Ovary (tissue), 9 donors: ENCODE results near the gene TRMT1. TPM values are rescaled to one million over a fixed set of nuclear protein-coding genes. Genes with fewer than 3 reads are reported as not detected.

Experiments
- DNase-seq, 5 donors: peaks; one replicate each; pipeline ENCODE4 v3.0.0-alpha.2; 2019 to 2020
- H3K27ac ChIP-seq, 2 donors: fragments of 200-600 bp; one replicate each; pipeline versions ENCODE4 v1.5.1 to v1.8.0; 2019 to 2022
- H3K27me3 ChIP-seq: fragments of 200-600 bp; one replicate; pipeline ENCODE4 v1.8.0; 2022
- H3K36me3 ChIP-seq: fragments of 200-600 bp; sonication (generic); one replicate; pipeline ENCODE4 v1.5.1; 2019
- H3K4me1 ChIP-seq: one replicate; pipeline ENCODE4 v1.8.1; 2013; ENCODE audit warnings: mild to moderate bottlenecking, moderate library complexity; ENCODE audit not compliant: insufficient read depth
- H3K4me3 ChIP-seq: fragments of 200-600 bp; sonication (generic); one replicate; pipeline ENCODE4 v1.5.1; 2017
- H3K9me3 ChIP-seq, 2 donors: fragments of 200-600 bp in 1 of 2; sonication (generic) in 1 of 2; one replicate each; pipeline versions ENCODE4 v1.5.1 to v1.8.1; 2013 to 2019; ENCODE audit warnings: mild to moderate bottlenecking in 1 of 2, moderate library complexity in 1 of 2
- EP300 ChIP-seq: sonication (generic); formaldehyde crosslinking; IDR thresholded peaks from one replicate; pipeline ENCODE4 v1.6.1; 2017; ENCODE audit warnings: antibody characterized with exemption
- POLR2A ChIP-seq: fragments of 450-650 bp; IDR thresholded peaks from one replicate; pipeline ENCODE4 v1.6.1; 2017; ENCODE audit warnings: antibody characterized with exemption, mild to moderate bottlenecking, moderate library complexity
- WGBS, 3 donors: extraction: QIAGEN DNeasy Blood & Tissue Kit in 1 of 3; methylation state at CpG; one replicate each; pipeline versions ENCODE4 v1.1.5 to v1.1.7; 2013 to 2017; 5-methylcytosine and 5-hydroxymethylcytosine counted together
- intact Hi-C, 4 donors: fragments of 100-400 bp; cut with DNase I; formaldehyde crosslinking; loops; one replicate each; pipeline versions ENCODE4 v1.11.0 to v1.15.1; 2022 to 2023
- polyA plus RNA-seq, 2 donors: library from polyadenylated mRNA; stranded (reverse); fragments of 200-250 nt in 1 of 2; fragments of 350-450 nt in 1 of 2; fragmentation: Illumina TruSeq in 1 of 2; extraction: RNeasy Lipid Tissue Mini Kit (QIAGEN cat#74804) in 1 of 2; gene quantifications; one replicate each; pipeline ENCODE4 v1.2.3, GENCODE V29; 2013 to 2014
- total RNA-seq, 7 donors: library from RNA; depleted of rRNA in 2 of 7; stranded (reverse); fragments of >200 nt in 2 of 7; fragmentation: NEBNext Ultra II Directional in 3 of 7; extraction: Animal tissue kit (Norgen Biotek cat#: 25700) in 3 of 7; gene quantifications; one replicate each; pipeline versions ENCODE4 v1.1.0 to v1.2.4, GENCODE V29; 2016 to 2023
- TF ChIP-seq, protein P1 (sequence below), 3 donors: fragments of 450-650 bp in 2 of 3; fragments of 200-600 bp in 1 of 3; IDR thresholded peaks; one replicate each; pipeline versions ENCODE4 v1.5.1 to v1.8.0; 2016 to 2022; ENCODE audit warnings: antibody characterized with exemption in 3 of 3, mild to moderate bottlenecking in 1 of 3
- donor health status: DM: no; HTN: no; CAD: no; lungs with moderate emphysema.
- donor health status: DM: no; HTN: no; CAD: no.
- donor health status: Bipolar disorder and iron deficiency.
- donor health status: DM: yes; HTN: yes; CAD: no.
- donor health status: DM: no; HTN: no; CAD: no.
- donor health status: DM: yes; HTN: yes; CAD: no.

The TRMT1 gene
- total and polyA plus RNA-seq, 9 donors, result 7.6 to 54.8 (median 37.2) TPM

DNA sequence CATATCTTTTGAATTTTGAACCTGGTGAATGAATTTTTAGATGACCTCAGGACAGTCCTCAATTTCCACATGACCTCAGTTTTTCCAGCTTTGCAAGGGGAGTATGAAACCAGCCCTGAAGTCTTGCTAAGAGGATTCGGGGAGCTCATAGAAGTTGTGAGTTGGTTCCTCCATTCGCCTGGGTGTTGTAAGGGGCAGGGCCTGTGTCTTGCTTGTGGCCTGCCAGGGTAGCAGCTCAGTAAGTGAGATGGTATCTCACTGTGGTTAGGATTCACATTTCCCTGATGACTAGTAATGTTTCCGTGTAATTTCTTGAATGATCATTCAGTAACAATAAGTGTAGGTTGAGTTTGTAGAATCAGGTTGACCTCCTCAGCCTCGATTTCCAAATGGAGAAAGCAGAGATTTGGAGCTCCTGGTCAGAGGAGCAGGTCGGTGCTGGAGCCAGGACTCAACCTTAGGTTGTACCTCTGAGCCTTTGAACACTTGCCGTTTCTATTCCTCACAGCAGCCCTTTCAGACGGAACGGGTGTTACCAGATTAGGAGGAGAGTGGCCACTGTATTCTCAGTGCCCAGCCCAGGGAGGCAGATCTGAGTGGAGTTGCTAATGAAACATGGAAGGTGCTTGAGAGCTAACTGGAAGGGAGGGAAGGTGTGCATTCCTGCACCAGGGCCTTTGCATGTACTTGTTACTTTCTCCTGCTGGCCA lies 16.1 kb upstream of the TRMT1 start:
- H3K4me3 ChIP-seq, result no peak overlapping the region
- intact Hi-C loops, result no loop called here
- no peak overlapping the region for H3K27ac ChIP-seq
- TF ChIP-seq, protein P1, sequence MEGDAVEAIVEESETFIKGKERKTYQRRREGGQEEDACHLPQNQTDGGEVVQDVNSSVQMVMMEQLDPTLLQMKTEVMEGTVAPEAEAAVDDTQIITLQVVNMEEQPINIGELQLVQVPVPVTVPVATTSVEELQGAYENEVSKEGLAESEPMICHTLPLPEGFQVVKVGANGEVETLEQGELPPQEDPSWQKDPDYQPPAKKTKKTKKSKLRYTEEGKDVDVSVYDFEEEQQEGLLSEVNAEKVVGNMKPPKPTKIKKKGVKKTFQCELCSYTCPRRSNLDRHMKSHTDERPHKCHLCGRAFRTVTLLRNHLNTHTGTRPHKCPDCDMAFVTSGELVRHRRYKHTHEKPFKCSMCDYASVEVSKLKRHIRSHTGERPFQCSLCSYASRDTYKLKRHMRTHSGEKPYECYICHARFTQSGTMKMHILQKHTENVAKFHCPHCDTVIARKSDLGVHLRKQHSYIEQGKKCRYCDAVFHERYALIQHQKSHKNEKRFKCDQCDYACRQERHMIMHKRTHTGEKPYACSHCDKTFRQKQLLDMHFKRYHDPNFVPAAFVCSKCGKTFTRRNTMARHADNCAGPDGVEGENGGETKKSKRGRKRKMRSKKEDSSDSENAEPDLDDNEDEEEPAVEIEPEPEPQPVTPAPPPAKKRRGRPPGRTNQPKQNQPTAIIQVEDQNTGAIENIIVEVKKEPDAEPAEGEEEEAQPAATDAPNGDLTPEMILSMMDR (IDR thresholded peaks at IDR 0.05), result no peak
- TF ChIP-seq POLR2A, result no peak
- TF ChIP-seq EP300, result no peak
- H3K36me3 ChIP-seq, result no peaks in the 10 kb centered on the region
- no peaks in the 10 kb centered on the region for H3K4me1 ChIP-seq
- no peaks in the 10 kb centered on the region for H3K27me3 ChIP-seq
- WGBS, 3 donors, result 87 to 90% (median 88%) methylated on average over 8 of the region's 8 CpGs
- no peaks in the 10 kb centered on the region for H3K9me3 ChIP-seq
- DNase-seq, result no peak

DNA sequence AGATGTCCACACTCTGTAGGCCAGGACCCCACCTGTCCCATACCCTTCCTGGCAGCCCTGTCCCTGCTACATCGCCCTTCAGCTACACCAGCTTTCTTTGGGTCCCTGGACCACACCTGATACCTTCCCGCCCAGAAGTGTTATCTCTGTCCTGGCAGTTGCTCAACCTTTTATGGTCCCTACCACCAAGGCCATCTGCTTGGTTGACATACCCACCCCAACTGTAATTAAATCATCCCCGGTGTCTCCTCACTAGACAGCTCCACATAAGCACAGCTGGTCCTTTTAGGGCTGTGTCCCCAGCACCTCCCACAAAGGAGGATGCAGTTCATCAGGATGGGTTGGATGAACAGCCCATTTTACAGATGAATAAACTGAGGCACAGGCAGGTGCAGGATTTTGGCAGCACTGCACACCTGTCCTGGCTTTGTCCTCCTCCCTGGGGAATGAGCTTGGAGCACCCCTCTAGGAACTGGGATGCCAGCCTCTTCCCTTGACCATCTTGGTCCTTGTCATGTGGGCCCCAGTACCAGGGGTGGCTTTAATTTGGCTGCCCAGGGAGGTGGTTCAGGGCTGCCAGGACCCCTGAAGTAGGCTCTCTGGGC lies 14.4 kb upstream of the TRMT1 start:
- Histone ChIP-seq H3K4me3 (no peak overlapping the region), H3K27me3 (no peaks in the 10 kb centered on the region), H3K36me3 (no peaks in the 10 kb centered on the region), H3K4me1 (no peaks in the 10 kb centered on the region), H3K27ac (no peak overlapping the region), H3K9me3 (no peaks in the 10 kb centered on the region)
- no peak for DNase-seq
- TF ChIP-seq EP300 (no peak), POLR2A (no peak)
- TF ChIP-seq, protein P1 (IDR thresholded peaks at IDR 0.05), result no peak
- 79 to 92% (median 85%) methylated on average over 3 of the region's 3 CpGs for WGBS, 3 donors
- intact Hi-C loops, result no loop called here

DNA sequence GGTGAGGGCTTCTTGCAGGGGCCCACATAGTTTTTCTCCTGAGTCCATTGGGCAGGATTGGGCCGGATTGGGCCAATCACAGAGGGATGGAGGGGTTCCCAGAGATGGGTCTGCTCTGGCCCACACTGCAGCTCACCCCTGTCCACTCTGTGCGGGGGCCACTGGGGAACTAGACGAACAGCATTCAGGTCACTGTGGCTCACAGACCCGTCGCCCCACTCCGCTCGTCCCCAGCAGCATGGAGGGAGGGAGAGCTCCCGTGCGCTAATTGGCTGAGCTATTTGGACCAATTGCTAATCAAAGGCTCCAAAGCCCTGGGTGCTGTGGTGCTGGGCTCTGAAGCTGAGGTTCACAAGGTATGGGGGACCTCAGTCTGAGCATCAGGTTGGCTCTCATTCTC lies 12.8 kb upstream of the TRMT1 start:
- Histone ChIP-seq H3K9me3 (no peaks in the 10 kb centered on the region), H3K36me3 (no peaks in the 10 kb centered on the region), H3K27me3 (no peaks in the 10 kb centered on the region), H3K4me3 (no peak overlapping the region), H3K4me1 (no peaks in the 10 kb centered on the region), H3K27ac (no peak overlapping the region)
- intact Hi-C loops, result no loop called here
- WGBS, 3 donors, result 83 to 89% (median 88%) methylated on average over 6 to 9 of the region's 9 CpGs
- TF ChIP-seq EP300, result no peak
- no peak for TF ChIP-seq POLR2A
- TF ChIP-seq, protein P1 (IDR thresholded peaks at IDR 0.05), result no peak
- DNase-seq, result no peak

DNA sequence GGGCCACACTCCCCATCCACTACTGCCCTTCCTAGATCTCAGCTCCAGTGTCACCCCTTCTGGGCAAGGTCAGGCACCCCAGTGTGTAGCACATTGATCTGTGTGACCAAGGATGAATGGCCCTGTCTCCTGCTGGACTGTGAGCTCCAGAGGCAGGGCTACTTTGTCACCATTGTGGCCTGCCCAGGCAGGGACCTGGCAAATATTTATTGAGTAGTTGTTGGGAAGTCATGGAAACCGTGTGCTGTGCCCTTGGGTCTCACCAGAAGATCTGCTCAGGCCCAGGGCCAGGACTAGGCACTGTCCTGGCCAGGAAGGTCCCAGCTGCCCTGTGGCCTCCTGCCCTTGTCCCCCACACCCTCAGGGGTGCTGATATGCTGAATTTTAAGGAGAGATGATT lies 12.0 kb upstream of the TRMT1 start:
- H3K4me1 ChIP-seq, result no peaks in the 10 kb centered on the region
- no peak overlapping the region for H3K4me3 ChIP-seq
- H3K27me3 ChIP-seq, result no peaks in the 10 kb centered on the region
- WGBS, 3 donors, result 67 to 91% (median 83%) methylated on average over 1 of the region's 1 CpG
- TF ChIP-seq, protein P1 (IDR thresholded peaks at IDR 0.05), result no peak
- TF ChIP-seq EP300, result no peak
- no peak for TF ChIP-seq POLR2A
- no peak overlapping the region for H3K27ac ChIP-seq
- no peak for DNase-seq
- H3K36me3 ChIP-seq, result no peaks in the 10 kb centered on the region
- no peaks in the 10 kb centered on the region for H3K9me3 ChIP-seq
- intact Hi-C loops, result no loop called here
